Endothelial cell of umbilical vein (primary cell): Measurements from ENCODE around the gene SEZ6L. TPM values are rescaled to one million over a fixed set of nuclear protein-coding genes. Genes with fewer than 3 reads are reported as not detected.

ENCODE experiments used
- BruUV-seq: library from RNA; stranded (reverse); fragments of 400-500 nt; replicated peaks from 2 replicates; lab custom pipeline; 2021; lab: Mats Ljungman, UMichigan
- CTCF ChIA-PET: fragments of 300-600, 350-600 bp; sonication (Branson Sonifier 250); formaldehyde crosslinking; loops from one replicate; lab custom pipeline; 2021; ENCODE audit warnings: antibody characterized with exemption, inconsistent platforms; lab: Charles Lee
- POLR2A ChIA-PET: fragments of 300-600, 350-600 bp; sonication (Branson Sonifier 250); formaldehyde crosslinking; loops from one replicate; lab custom pipeline; 2021; ENCODE audit warnings: antibody characterized with exemption, inconsistent platforms; lab: Charles Lee
- DNase-seq: peaks from one replicate; pipeline ENCODE4 v3.0.0-alpha.2; 2011; ENCODE audit warnings: low read depth, low spot score
- FAIRE-seq: peaks from 2 replicates; lab custom pipeline; 2011; peaks lifted over from hg19 to GRCh38; lab: Jason Lieb, UNC
- H2AFZ ChIP-seq: 2 replicates; pipeline ENCODE4 v1.6.0; 2012; ENCODE audit warnings: low read depth, low read length, control low read depth, inconsistent platforms
- H3K27ac ChIP-seq: 2 replicates; pipeline ENCODE4 v1.5.1; 2011; ENCODE audit warnings: low read depth, mild to moderate bottlenecking, control low read depth, low read length, moderate library complexity; ENCODE audit not compliant: insufficient read depth
- H3K27me3 ChIP-seq, 2 experiments: 2 replicates each; pipeline versions ENCODE4 v1.6.0 to v1.6.1; 2011; ENCODE audit warnings: low read length in 2 of 2, mixed read lengths in 1 of 2; ENCODE audit not compliant: control insufficient read depth in 2 of 2, insufficient read depth in 2 of 2
- H3K36me3 ChIP-seq, 2 experiments: 2 replicates in 1 of 2; 3 replicates in 1 of 2; pipeline ENCODE4 v1.5.1; 2011; ENCODE audit warnings: low read length in 2 of 2, mild to moderate bottlenecking in 1 of 2, moderate library complexity in 1 of 2; ENCODE audit not compliant: control insufficient read depth in 2 of 2, insufficient read depth in 2 of 2; ENCODE audit errors: extremely low read depth in 1 of 2
- H3K4me1 ChIP-seq: 3 replicates; pipeline ENCODE4 v1.5.1; 2011; ENCODE audit warnings: mild to moderate bottlenecking, low read length; ENCODE audit not compliant: control insufficient read depth, insufficient read depth; ENCODE audit errors: extremely low read depth
- H3K4me2 ChIP-seq: 2 replicates; pipeline ENCODE4 v1.6.1; 2011; ENCODE audit warnings: low read length, control low read depth, mixed read lengths; ENCODE audit not compliant: insufficient read depth
- H3K4me3 ChIP-seq, 3 experiments: fragments of 200-600 bp in 1 of 3; sonication (generic), shearing (Covaris generic) in 1 of 3; replicated peaks in 1 of 3; 2 replicates each; pipeline ENCODE4 v1.5.1; 2011 to 2016; ENCODE audit warnings: control low read depth in 3 of 3, low read length in 3 of 3, mild to moderate bottlenecking in 2 of 3, inconsistent platforms in 1 of 3, low read depth in 1 of 3, moderate library complexity in 1 of 3; ENCODE audit not compliant: insufficient read depth in 1 of 3
- H3K79me2 ChIP-seq: 2 replicates; pipeline ENCODE4 v1.6.0; 2012; ENCODE audit warnings: low read length, inconsistent platforms; ENCODE audit not compliant: control insufficient read depth, insufficient read depth
- H3K9ac ChIP-seq: replicated peaks from 2 replicates; pipeline ENCODE3; 2011; ENCODE audit warnings: low read length, control low read depth; ENCODE audit not compliant: insufficient read depth; ENCODE audit errors: extremely low read depth
- H3K9me1 ChIP-seq: replicated peaks from 3 replicates; pipeline ENCODE4 v1.6.0; 2011; ENCODE audit warnings: mild to moderate bottlenecking, low read length; ENCODE audit not compliant: control insufficient read depth, insufficient read depth; ENCODE audit errors: extremely low read depth
- H3K9me3 ChIP-seq: replicated peaks from 2 replicates; pipeline ENCODE4 v1.5.1; 2012; ENCODE audit warnings: low read length, inconsistent platforms; ENCODE audit not compliant: control insufficient read depth, insufficient read depth
- H4K20me1 ChIP-seq: replicated peaks from 2 replicates; pipeline ENCODE3; 2011; ENCODE audit warnings: mild to moderate bottlenecking, low read length; ENCODE audit not compliant: control insufficient read depth, insufficient read depth; ENCODE audit errors: extremely low read depth
- EZH2 ChIP-seq: IDR thresholded peaks from 2 replicates; pipeline ENCODE4 v1.6.1; 2012; ENCODE audit warnings: borderline replicate concordance, low read depth, mild to moderate bottlenecking, moderate library complexity, low read length, inconsistent platforms; ENCODE audit not compliant: severe bottlenecking
- FOS ChIP-seq: IDR thresholded peaks from 2 replicates; pipeline ENCODE4 v1.6.1; 2011; ENCODE audit warnings: mild to moderate bottlenecking, low read length, moderate library complexity, borderline replicate concordance; ENCODE audit not compliant: insufficient read depth
- GATA2 ChIP-seq: IDR thresholded peaks from 2 replicates; pipeline ENCODE4 v1.7.0; 2011; ENCODE audit warnings: low read depth, mild to moderate bottlenecking, moderate library complexity, mixed read lengths, low read length; ENCODE audit not compliant: insufficient read length, insufficient read depth
- JUN ChIP-seq: IDR thresholded peaks from 2 replicates; pipeline ENCODE4 v1.6.1; 2011; ENCODE audit warnings: borderline replicate concordance, low read depth; ENCODE audit not compliant: insufficient read length, insufficient read depth
- MYC ChIP-seq: IDR thresholded peaks from one replicate; pipeline ENCODE4 v1.6.1; 2011; ENCODE audit warnings: mild to moderate bottlenecking, low read depth, low read length
- POLR2A ChIP-seq: IDR thresholded peaks from 2 replicates; pipeline ENCODE4 v1.6.1; 2012; ENCODE audit warnings: low read depth, mild to moderate bottlenecking, control low read depth, low read length
- POLR2AphosphoS5 ChIP-seq: IDR thresholded peaks from 2 replicates; pipeline ENCODE4 v1.6.1; 2012; ENCODE audit warnings: low read depth, mild to moderate bottlenecking, control low read depth, low read length, moderate library complexity; ENCODE audit not compliant: insufficient read depth
- dilution Hi-C: fragments of 300-500 bp; cut with MboI; formaldehyde crosslinking; loops from one replicate; pipeline ENCODE4 v1.15.0; 2019; ENCODE audit warnings: low sequenced_read_pairs; ENCODE audit not compliant: extremely low pct_ligation_motif_present
- intact Hi-C: fragments of 100-400 bp; cut with micrococcal nuclease; formaldehyde crosslinking; loops from one replicate; pipeline ENCODE4 v1.10.0; 2022
- polyA plus RNA-seq, 4 experiments: library from polyadenylated mRNA; depleted of rRNA in 3 of 4; stranded (reverse) in 3 of 4; unstranded in 1 of 4; fragments of >200 nt; gene quantifications; 2 replicates each; pipeline versions ENCODE4 v1.2.1 to v1.2.3, GENCODE V29; 2011 to 2012; ENCODE audit warnings: missing spikeins in 1 of 4
- total RNA-seq: library from RNA; stranded (reverse); gene quantifications from 2 replicates; pipeline ENCODE4 v1.2.3, GENCODE V29; 2021
- TF ChIP-seq, protein P1 (sequence below): IDR thresholded peaks from 2 replicates; pipeline ENCODE4 v1.6.1; 2011; ENCODE audit not compliant: insufficient read depth, insufficient read length
- TF ChIP-seq, protein P2 (sequence below), 2 donors: IDR thresholded peaks; 1 replicate in 1 of 2; 2 replicates in 1 of 2; pipeline ENCODE4 v1.5.1; 2011; ENCODE audit warnings: low read length in 2 of 2, mild to moderate bottlenecking in 2 of 2, moderate library complexity in 2 of 2, control low read depth in 1 of 2, inconsistent platforms in 1 of 2, low read depth in 1 of 2; ENCODE audit not compliant: insufficient read depth in 1 of 2; ENCODE audit errors: extremely low read depth in 1 of 2

SEZ6L gene
- total and polyA plus RNA-seq, 2 donors (not counting 3 experiments of a cell fraction or from before 2014, with no cell fraction given) = not detected

DNA sequence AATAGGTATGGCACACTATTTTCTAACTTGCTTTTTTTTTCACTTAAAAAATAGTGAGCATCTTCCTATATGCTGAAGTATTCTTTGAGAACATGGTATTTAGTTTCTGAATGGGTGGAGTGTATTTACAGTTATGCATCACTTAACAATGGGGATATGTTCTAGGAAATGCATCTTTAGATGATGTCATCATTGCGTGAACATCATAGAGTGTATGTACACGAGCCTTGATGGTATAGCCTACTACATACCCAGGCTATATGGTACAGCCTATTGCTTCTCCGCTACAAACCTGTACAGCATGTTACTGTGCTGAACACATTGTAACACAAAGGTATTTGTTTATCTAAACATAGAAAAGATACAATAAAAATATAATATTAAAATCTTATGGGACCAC is 135.5 kb downstream of the SEZ6L start:
- H3K9me3 ChIP-seq = no peaks in the 10 kb centered on the region
- ChIA-PET POLR2A (no interaction called here), CTCF (no interaction called here)
- intact Hi-C loops = no loop called here
- no peaks in the 10 kb centered on the region for H3K79me2 ChIP-seq
- FAIRE-seq (no peak), DNase-seq (no peak)
- H3K4me3 ChIP-seq = no peak overlapping the region
- no peaks in the 10 kb centered on the region for H4K20me1 ChIP-seq
- BruUV-seq = no TSS peak
- no peaks in the 10 kb centered on the region for H3K9me1 ChIP-seq
- H3K36me3 ChIP-seq = no peaks in the 10 kb centered on the region
- no peak overlapping the region for H3K27ac ChIP-seq
- no peak overlapping the region for H3K4me2 ChIP-seq
- no peak overlapping the region for H2AFZ ChIP-seq
- dilution Hi-C loops = no loop called here
- no peak overlapping the region for H3K9ac ChIP-seq
- H3K4me1 ChIP-seq = no peaks in the 10 kb centered on the region
- TF ChIP-seq, protein P1, sequence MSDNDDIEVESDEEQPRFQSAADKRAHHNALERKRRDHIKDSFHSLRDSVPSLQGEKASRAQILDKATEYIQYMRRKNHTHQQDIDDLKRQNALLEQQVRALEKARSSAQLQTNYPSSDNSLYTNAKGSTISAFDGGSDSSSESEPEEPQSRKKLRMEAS = no peak
- TF ChIP-seq POLR2A (no peak), GATA2 (no peak), JUN (no peak), POLR2AphosphoS5 (no peak), EZH2 (no peak), MYC (no peak), FOS (no peak)
- TF ChIP-seq, protein P2, sequence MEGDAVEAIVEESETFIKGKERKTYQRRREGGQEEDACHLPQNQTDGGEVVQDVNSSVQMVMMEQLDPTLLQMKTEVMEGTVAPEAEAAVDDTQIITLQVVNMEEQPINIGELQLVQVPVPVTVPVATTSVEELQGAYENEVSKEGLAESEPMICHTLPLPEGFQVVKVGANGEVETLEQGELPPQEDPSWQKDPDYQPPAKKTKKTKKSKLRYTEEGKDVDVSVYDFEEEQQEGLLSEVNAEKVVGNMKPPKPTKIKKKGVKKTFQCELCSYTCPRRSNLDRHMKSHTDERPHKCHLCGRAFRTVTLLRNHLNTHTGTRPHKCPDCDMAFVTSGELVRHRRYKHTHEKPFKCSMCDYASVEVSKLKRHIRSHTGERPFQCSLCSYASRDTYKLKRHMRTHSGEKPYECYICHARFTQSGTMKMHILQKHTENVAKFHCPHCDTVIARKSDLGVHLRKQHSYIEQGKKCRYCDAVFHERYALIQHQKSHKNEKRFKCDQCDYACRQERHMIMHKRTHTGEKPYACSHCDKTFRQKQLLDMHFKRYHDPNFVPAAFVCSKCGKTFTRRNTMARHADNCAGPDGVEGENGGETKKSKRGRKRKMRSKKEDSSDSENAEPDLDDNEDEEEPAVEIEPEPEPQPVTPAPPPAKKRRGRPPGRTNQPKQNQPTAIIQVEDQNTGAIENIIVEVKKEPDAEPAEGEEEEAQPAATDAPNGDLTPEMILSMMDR (IDR thresholded peaks at IDR 0.05; ENCODE audit: extremely low read depth in 1 of 2, insufficient read depth in 1 of 2, low read depth in 1 of 2, low read length in 2 of 2) = no peak
- H3K27me3 ChIP-seq = no peaks in the 10 kb centered on the region
